Testis (tissue), 3 donors: ENCODE results near the gene MYO7A. TPM values are rescaled to one million over a fixed set of nuclear protein-coding genes. Genes with fewer than 3 reads are reported as not detected.
A peak's percentile ranks its signal among the peaks of the same experiment; 100 is the strongest.

Experiments used
- DNase-seq: peaks from one replicate; pipeline ENCODE4 v3.0.0-alpha.2; 2019
- H3K27ac ChIP-seq, 2 donors: fragments of 200-600 bp; sonication (generic); one replicate each; pipeline ENCODE4 v1.5.1; 2019
- H3K27me3 ChIP-seq: fragments of 200-600 bp; sonication (generic); one replicate; pipeline ENCODE4 v1.5.1; 2019
- H3K36me3 ChIP-seq: fragments of 200-600 bp; sonication (generic); one replicate; pipeline ENCODE4 v1.5.1; 2017; ENCODE audit warnings: low read depth; ENCODE audit errors: missing control alignments
- H3K4me1 ChIP-seq: fragments of 200-600 bp; sonication (generic); one replicate; pipeline ENCODE4 v1.5.1; 2019
- H3K4me3 ChIP-seq, 2 donors: fragments of 200-600 bp; sonication (generic); one replicate each; pipeline ENCODE4 v1.5.1; 2017 to 2019
- H3K9me3 ChIP-seq: fragments of 200-600 bp; sonication (generic); one replicate; pipeline ENCODE4 v1.5.1; 2017
- POLR2A ChIP-seq: fragments of 450-650 bp; IDR thresholded peaks from one replicate; pipeline ENCODE4 v1.6.1; 2017; ENCODE audit warnings: antibody characterized with exemption, mild to moderate bottlenecking, moderate library complexity
- WGBS, 2 donors: methylation state at CpG; one replicate each; pipeline ENCODE4 v1.1.5; 2018; 5-methylcytosine and 5-hydroxymethylcytosine counted together
- intact Hi-C: fragments of 100-400 bp; cut with DNase I; formaldehyde crosslinking; loops from one replicate; pipeline ENCODE4 v1.15.1; 2023; ENCODE audit warnings: low total_unique reads
- polyA plus RNA-seq: library from polyadenylated mRNA; stranded (reverse); fragments of 350-450 nt; fragmentation: Illumina TruSeq; extraction: RNeasy Lipid Tissue Mini Kit (QIAGEN cat#74804); gene quantifications from one replicate; pipeline ENCODE4 v1.2.3, GENCODE V29; 2014; ENCODE audit warnings: low read depth, low replicate concordance; ENCODE audit not compliant: insufficient read depth
- total RNA-seq, 2 donors: library from RNA; depleted of rRNA; stranded (reverse); fragments of >200 nt; gene quantifications; one replicate each; pipeline ENCODE4 v1.2.3, GENCODE V29; 2016
- TF ChIP-seq, protein P1 (sequence below), 3 experiments: fragments of 450-650 bp in 2 of 3; fragments of 200-600 bp in 1 of 3; sonication (generic) in 1 of 3; IDR thresholded peaks; one replicate each; pipeline ENCODE4 v1.5.1; 2016 to 2019; ENCODE audit warnings: antibody characterized with exemption in 3 of 3, mild to moderate bottlenecking in 2 of 3, moderate library complexity in 1 of 3

The MYO7A gene
- total and polyA plus RNA-seq, 3 donors from 2014 or later = 40.1 to 239 (median 161) TPM

DNA sequence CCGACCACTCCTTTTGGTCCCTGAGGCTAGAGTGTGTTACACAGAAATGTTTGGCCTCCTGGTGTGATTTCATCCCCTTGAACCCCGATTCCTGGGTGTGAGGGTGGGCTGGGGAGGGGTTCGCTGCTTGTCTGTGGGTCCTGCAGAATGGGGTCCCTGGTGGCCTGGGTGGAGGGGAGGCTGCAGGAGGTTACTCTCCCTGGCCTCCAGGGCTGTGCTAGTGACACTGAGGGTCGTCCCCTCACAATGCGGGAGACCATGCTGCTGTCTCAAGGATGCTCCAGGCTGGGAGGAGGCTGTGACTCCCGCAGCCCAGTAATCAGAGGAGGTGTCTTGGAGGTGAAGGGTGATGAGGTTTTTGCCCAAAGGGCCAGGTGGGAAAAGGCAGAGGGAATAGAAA, 42.4 kb upstream of the MYO7A start:
- TF ChIP-seq, protein P1, sequence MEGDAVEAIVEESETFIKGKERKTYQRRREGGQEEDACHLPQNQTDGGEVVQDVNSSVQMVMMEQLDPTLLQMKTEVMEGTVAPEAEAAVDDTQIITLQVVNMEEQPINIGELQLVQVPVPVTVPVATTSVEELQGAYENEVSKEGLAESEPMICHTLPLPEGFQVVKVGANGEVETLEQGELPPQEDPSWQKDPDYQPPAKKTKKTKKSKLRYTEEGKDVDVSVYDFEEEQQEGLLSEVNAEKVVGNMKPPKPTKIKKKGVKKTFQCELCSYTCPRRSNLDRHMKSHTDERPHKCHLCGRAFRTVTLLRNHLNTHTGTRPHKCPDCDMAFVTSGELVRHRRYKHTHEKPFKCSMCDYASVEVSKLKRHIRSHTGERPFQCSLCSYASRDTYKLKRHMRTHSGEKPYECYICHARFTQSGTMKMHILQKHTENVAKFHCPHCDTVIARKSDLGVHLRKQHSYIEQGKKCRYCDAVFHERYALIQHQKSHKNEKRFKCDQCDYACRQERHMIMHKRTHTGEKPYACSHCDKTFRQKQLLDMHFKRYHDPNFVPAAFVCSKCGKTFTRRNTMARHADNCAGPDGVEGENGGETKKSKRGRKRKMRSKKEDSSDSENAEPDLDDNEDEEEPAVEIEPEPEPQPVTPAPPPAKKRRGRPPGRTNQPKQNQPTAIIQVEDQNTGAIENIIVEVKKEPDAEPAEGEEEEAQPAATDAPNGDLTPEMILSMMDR (IDR thresholded peaks at IDR 0.05) = no peak
- no peak for TF ChIP-seq POLR2A
- H3K4me3 ChIP-seq = no peak overlapping the region
- 72 to 77% methylated on average over 5 to 6 of the region's 6 CpGs for WGBS, 2 donors
- peak overlapping the region in 1 of 2 donors; percentile 57 for H3K27ac ChIP-seq
- intact Hi-C loops = loop anchor here (5.0 kb wide), 1 partner anchor 38 kb away; no protein-coding TSS in a partner anchor
- DNase-seq = no peak
- peaks cover 73% of the 10 kb centered on the region for H3K4me1 ChIP-seq
- H3K27me3 ChIP-seq = no peaks in the 10 kb centered on the region
- H3K9me3 ChIP-seq = no peaks in the 10 kb centered on the region
- H3K36me3 ChIP-seq = no peaks in the 10 kb centered on the region

GRCh38 chr11:77086521-77087472, 41.2 kb upstream of the MYO7A start:
- no peak for TF ChIP-seq POLR2A
- TF ChIP-seq, protein P1 (IDR thresholded peaks at IDR 0.05) = no peak
- Histone ChIP-seq H3K4me1 (peaks cover 73% of the 10 kb centered on the region), H3K27ac (peak overlapping the region; percentile 53 to 57), H3K27me3 (no peaks in the 10 kb centered on the region), H3K36me3 (no peaks in the 10 kb centered on the region), H3K9me3 (no peaks in the 10 kb centered on the region), H3K4me3 (no peak overlapping the region)
- 47 to 62% methylated on average over 8 to 23 of the region's 23 CpGs for WGBS, 2 donors
- peak; percentile 81 for DNase-seq
- intact Hi-C loops = loop anchor here (5.0 kb wide), 1 partner anchor 39 kb away; no protein-coding TSS in a partner anchor

DNA sequence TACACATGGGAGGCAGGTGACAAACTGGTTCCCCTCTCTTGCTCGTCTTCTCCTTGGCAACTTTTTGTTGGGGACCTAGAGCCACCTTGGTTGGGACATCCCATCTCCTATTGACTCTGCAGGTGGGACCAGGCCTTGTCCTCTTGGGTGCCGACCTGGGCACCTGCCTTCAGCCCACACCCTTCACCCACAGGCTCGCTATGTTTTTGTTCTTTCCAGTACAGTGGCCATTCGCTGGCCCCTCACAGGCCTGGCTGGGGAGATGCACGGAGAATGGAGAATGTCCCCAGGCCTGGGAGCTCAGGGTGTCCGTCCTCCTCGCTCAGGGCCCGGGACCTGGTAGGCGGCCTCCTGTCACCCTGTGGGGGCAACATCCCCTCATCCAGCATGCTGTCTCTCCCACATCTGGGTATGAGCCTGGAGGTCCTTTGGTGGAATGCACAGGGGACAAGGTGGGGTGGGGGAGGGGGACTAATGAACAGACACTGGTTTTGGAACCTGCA, 40.3 kb upstream of the MYO7A start:
- no peak for DNase-seq
- peaks cover 69% of the 10 kb centered on the region for H3K4me1 ChIP-seq
- no peaks in the 10 kb centered on the region for H3K27me3 ChIP-seq
- 91 to 96% methylated on average over 3 to 9 of the region's 9 CpGs for WGBS, 2 donors
- H3K4me3 ChIP-seq = no peak overlapping the region
- no peaks in the 10 kb centered on the region for H3K36me3 ChIP-seq
- TF ChIP-seq, protein P1 (IDR thresholded peaks at IDR 0.05) = no peak
- no peak for TF ChIP-seq POLR2A
- intact Hi-C loops = loop anchor here (5.0 kb wide), 1 partner anchor 40 kb away; no protein-coding TSS in a partner anchor
- H3K27ac ChIP-seq = peak overlapping the region in 1 of 2 donors; percentile 57
- no peaks in the 10 kb centered on the region for H3K9me3 ChIP-seq

DNA sequence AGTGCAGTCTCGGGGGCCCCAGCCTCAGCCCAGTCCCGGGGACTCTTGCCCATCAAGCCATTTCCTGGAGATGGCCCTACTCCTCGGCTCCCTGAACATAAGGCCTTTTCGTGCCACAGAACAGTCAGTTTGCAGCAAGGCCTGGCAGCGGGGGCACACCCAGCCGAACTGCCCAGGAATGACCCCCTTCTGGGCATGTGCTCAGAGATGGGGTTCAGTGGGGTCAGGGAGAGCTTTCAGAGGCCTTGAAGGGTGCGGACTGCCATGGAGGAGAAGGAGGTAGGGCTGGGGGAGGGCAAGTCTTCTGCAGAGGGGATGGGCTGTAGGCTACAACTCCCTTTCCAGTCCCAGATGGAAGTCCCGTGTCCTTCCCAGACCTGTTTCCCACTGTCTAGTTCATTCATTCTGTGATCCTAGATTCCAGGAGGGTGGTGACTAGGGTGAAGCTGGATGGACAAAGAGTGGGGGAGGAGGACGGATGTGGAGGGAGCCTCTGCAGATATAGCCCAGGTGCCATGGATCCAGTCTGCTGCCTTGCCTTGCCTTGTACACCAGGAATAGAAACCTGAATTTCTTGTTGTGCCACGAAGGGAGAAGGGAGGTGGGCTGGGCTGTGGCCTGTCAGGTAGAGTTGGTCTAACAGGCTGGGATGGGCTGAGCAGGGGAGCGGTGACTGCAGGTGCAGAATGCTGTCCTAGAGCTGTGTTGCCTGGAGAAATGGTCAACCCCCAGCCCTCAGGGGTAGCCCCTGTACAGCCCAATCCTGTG, 39.6 kb upstream of the MYO7A start:
- intact Hi-C loops = loop anchor here (5.0 kb wide), 1 partner anchor 41 kb away; no protein-coding TSS in a partner anchor
- H3K9me3 ChIP-seq = no peaks in the 10 kb centered on the region
- 66 to 79% methylated on average over 4 to 11 of the region's 11 CpGs for WGBS, 2 donors
- peaks cover 62% of the 10 kb centered on the region for H3K4me1 ChIP-seq
- no peak for DNase-seq
- no peak for TF ChIP-seq POLR2A
- TF ChIP-seq, protein P1 (IDR thresholded peaks at IDR 0.05) = no peak
- H3K36me3 ChIP-seq = no peaks in the 10 kb centered on the region
- H3K27me3 ChIP-seq = no peaks in the 10 kb centered on the region
- no peak overlapping the region for H3K4me3 ChIP-seq
- no peak overlapping the region for H3K27ac ChIP-seq
